Stimulated activated CD4-positive, alpha-beta T cell treated with anti-CD3 and anti-CD28 coated beads, Interleukin-15, amount 100 ng/mL, for 48 hours (primary cell): Measurements from ENCODE around the gene ATXN1L.
"Not testable (repeated sequence)": the region's sequence is repeated elsewhere in the genome, so short reads cannot be mapped to it uniquely, and the experiment has no call there.

ENCODE experiments used
- DNase-seq, 2 donors: peaks; one replicate each; pipeline ENCODE4 v3.0.0-alpha.2; 2020; ENCODE audit warnings: low read depth in 2 of 2

The ATXN1L gene, protein sequence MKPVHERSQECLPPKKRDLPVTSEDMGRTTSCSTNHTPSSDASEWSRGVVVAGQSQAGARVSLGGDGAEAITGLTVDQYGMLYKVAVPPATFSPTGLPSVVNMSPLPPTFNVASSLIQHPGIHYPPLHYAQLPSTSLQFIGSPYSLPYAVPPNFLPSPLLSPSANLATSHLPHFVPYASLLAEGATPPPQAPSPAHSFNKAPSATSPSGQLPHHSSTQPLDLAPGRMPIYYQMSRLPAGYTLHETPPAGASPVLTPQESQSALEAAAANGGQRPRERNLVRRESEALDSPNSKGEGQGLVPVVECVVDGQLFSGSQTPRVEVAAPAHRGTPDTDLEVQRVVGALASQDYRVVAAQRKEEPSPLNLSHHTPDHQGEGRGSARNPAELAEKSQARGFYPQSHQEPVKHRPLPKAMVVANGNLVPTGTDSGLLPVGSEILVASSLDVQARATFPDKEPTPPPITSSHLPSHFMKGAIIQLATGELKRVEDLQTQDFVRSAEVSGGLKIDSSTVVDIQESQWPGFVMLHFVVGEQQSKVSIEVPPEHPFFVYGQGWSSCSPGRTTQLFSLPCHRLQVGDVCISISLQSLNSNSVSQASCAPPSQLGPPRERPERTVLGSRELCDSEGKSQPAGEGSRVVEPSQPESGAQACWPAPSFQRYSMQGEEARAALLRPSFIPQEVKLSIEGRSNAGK

DNA sequence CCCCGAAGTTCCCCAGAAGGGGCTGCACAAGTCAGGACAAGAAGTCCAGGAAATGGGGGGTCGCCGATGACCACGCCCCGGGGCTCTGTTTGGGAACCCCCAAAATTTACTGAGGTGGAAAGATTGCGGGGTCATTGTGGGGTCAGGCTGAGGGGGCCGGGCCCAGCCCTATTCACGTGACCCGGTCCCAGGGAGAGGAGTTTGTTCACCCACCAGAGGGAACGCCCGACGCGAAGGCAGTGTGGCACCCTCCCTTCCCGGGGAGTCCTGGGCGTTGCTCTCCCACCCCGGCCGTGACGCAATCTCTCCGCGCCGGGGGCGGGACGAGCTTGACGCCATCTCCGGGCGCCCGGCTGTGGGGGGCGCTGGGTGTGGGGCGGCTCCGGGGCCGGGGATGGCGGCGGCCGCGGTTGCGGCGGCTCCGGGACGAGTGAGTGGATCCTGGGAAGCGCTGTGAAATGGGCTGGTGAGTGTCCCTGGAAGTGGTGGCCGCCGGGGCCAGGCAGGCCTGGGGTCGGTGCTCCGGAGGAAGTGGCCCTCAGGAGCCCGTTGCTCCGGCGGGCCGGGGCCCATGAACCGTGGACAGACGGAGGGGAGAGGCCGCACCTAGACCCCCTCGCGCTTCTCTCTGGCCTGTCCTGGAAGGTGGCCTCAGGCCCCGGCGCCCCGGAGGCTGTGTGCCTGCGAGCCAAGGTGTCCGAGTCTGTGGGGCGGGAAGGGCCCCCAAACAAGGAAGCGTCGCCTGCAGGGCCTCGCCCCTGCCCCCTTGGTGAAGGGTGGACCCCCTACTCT lies at the start of gene ATXN1L:
Gene ATXN1L (plus strand): TSS at position 338 of the 792 bp plus-strand sequence. CDS start 3,765 bp downstream, outside the sequence.
- peak; percentile 84 to 89 for DNase-seq

DNA sequence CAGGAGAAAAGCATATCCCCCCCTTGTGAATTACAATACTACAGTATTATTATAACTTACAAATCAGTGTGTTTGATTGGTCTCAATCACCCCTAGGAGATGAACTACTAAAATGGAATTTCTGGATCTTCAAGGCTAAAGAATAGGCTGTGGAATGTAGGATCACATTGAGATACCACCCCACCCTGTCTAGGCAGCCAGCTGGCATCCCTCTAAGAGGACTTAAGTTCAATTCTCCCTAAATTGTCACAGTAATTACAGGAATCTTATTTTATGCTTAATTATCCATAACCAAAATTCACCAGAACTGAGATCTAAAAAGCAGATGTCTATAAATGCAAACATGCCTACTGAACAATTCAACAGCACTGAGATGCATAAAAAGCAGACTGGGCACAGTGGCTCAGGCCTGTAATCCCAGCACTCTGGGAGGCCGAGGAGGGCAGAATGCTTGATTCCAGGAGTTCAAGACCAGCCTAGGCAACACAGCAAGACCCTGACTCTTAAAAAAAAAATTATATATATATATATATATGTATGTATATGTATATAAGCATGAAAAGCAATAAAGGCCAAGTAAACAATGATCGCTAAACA lies 49.2 kb upstream of the ATXN1L start:
- no peak for DNase-seq

DNA sequence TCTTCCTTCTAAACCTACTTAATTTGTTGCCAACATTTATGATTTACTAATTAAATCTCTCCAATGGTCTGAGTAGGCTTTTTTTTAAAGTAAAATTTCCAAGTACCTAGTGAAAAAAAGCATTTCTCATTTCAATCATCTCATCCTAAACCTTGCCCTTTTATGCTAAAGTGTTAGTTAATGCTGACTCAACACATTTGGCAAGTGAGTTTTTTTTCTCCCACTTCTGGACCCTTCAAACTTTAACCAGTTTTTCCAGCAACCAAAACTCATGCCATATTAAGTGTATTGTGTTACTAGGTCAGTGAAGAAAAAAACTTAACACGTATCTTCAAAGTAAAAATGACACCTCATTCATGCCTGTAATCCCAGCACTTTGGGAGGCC lies 42.5 kb upstream of the ATXN1L start:
- no peak for DNase-seq

DNA sequence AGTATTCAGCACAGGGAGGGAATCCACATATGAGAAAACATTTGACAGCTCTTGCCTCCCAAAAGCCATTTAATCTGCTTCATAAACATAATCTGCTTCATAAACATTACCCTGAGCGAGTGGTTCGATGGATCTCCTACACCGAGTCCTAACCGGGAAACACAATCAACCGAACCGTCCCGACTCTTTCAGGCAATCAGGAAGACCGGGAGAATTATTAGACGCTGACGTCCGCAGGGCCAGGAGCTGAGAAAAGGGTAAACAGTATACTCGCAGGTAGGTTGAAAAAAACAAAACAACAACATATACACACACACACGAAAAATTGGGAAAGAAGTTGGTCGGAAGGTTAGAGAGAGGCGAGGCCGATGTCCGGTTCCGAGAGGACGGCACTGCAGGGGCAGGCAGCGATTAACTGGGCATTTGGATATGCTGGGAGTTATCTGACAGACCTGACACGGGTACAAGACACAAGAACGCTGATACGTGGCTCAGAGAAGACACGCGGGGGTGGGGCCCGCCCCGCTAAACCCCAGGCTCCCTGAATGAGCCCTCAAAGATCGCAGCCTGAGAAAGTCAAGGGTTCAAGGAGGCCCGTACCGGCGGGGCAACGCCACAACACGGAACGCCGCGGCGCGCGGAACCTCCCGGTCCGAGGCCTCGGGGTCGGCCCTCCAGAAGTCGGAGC lies 37.7 kb upstream of the ATXN1L start:
- DNase-seq, result peak; percentile 33

DNA sequence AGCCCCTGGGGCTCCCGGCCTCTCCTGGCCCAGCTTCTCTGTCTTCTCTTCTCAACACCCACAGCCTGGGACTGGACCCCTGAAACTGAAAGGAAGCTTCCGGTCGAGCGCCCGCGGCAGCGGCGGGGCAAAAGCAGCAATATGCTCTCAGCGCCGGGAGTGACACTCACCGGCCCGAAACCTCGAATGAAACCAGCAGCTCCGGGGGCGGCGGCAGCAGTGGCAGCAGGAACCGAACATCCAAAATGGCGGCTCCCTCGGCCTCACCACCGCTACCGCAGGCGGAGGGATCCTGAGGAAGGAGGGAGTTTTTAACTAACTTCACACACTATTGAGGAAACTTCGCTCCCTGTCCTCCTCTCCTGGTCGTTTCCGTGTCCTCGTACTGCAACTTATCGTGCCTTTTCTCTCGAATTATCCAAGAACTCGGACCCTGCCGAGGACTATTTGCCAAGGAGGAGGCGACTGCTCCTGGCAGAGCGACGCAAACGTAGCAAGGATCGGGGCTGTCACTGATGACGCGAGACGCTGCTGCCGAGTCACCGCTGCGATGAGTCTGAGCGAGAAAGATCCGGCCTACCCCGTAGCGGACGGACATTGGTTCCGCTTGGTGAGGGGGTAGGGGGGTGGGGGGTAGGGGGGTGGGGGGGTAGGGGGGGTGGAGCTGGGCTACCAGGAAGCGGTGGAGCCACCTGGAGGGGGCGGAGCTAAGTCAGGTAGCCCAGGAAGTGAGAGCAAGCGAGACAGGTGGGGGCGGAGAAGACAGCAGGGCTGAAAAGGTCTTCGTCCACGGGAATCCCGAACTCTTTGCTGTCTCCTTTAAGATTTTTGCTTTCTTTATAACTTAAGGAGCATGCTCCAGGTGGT lies 37.0 kb upstream of the ATXN1L start, which contains the start of gene AP1G1:
Gene AP1G1 (minus strand): TSS at position 242 of the 867 bp plus-strand sequence. CDS start 19,355 bp downstream, outside the sequence.
- peak; percentile 85 to 89 for DNase-seq

DNA sequence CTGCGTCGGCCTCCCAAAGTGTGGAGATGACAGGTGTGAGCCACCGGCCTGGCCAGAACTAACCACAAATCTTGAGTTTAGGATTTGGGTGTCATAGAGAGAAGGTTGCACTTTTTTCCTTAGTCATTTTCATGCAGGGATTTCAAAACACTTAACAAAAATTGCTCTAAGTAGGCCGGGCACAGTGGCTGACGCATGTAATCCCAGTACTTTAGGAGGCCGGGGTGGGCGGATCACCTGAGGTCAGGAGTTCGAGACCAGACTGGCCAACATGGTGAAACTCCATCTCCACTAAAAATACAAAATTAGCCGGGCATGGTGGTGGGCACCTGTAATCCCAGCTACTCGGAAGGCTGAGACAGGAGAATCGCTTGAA lies 35.6 kb upstream of the ATXN1L start:
- DNase-seq, result not testable (repeated sequence)

DNA sequence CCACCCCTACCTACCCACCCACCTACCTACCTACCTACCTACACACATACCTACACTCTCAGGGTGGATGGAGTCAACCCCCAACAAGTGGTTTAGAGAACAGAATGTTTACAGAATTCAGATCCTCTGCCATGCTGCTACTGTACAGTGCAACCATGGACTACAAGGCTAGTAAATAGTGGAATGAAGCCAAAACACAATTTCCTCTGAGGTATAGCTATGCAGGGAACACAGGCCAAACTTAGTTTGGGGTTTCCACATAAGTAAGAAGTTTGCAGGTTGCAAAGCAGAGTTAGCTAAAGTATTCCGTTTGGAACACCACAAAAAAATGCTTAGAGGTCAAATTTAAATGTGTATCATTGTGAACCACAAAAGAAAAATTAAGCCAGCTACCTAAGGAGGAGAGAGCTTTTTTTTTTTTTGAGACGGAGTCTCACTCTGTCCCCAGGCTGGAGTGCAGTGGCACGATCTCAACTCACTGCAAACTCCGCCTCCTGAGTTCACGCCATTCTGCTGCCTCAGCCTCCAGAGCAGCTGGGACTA lies 34.4 kb upstream of the ATXN1L start:
- no peak for DNase-seq

DNA sequence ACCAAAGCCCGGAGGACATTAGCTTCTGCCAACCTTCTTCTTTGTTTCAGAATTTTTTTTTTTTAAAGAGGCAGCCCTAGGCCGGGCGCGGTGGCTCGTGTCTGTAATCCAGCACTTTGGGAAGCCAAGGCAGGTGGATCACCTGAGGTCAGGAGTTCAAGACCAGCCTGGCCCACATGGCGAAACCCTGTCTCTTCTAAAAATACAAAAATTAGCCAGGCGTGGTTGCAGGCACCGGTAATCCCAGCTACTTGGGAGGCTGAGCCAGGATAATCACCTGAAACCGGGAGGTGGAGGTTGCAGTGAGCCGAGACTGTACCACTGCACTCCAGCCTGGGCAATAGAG lies 28.6 kb upstream of the ATXN1L start:
- not testable (repeated sequence) for DNase-seq

DNA sequence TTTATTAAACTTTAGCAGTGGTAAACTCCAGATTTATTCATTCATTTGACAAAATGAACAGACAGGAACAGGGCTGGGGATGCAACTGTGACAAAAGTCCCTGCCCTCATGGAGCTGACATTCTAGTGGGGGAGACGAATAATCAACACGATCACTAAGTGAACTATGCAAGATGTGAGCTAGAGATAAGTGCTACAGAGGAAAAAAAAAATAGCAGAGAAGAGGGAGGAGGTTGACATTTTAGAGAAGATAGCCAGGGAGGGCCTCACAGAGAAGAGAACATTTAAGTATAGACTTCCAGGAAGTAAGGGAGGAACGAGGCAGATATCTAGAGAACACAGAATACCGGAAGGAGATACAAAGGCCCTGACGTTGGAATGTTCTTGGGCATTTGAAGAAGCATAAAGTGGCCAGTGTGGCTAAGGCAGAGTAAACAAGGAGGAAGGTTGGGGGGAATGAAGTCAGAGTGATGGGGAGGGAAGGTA lies 19.2 kb upstream of the ATXN1L start:
- DNase-seq, result no peak

DNA sequence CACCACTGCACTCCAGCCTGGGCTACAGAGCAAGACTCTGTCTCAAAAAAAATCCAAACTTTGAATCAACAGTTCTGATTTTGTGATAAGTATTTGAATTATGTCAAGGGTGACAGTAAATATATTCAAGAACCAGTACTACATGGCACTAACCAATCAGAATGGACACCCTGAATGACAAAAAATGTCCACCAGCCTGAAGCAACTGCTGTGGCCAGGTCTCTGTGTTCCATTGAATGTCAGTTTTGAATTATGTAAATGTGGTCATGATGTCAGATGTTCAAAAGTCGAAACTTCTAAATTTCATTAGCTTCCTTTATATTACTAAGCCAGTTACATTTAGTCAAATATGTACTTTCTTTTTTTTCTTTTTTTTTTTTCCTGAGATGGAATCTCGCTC lies 15.4 kb upstream of the ATXN1L start:
- DNase-seq, result no peak

DNA sequence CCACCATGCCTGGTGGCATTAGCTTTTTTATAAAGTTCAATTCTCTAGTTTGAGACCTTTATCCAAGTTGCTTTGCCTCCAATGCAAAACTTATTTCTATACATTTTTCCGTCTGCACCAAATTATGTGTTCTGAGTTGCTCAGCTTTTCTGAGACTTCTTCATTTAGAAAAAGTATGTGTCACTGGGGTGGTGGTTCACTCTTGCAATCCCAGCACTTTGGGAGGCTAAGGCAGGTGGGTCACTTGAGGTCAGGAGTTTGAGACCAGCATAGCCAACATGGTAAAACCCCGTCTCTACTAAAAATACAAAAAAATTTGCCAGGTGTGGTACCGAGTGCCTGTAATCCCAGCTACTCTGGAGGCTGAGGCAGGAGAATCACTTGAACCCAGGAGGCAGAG lies 14.1 kb upstream of the ATXN1L start:
- not testable (repeated sequence) for DNase-seq

DNA sequence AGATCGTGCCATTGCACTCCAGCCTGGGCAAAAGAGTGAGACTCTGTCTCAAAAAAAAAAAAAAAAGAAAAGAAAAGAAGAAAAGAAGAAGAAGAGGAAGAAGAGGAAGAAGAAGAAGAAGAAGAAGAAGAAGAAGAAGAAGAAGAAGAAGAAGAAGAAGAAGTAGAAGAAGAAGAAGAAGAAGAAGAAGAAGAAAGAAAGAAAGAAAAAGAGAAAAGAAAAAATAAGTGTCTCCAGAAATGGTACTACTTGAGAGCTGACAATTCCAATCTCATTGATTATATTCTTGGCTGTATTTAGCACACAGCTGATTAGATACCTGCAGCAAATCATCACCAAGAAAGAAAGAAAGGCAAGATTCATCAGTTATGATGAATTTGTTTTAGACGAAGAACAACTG lies 13.7 kb upstream of the ATXN1L start:
- DNase-seq, result not testable (repeated sequence)

DNA sequence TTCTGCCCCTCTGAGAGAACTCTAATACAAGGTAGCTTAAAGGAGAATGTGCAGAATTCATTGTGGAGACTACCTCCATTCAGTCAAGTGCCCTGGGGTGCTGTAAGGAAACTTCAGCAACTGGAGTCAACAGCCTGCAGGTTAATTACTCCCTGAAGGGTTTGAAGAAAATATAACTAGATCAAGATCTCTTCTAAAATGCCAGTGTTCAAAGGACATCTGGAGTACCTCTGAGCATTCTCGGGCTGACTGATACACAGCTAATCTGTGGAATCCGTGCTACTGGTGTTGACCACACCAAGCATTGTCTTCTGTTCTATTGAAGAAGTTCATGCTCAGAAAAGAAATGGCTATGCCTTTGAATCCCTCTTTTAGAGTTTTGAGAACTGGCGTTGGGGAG lies 11.5 kb upstream of the ATXN1L start:
- no peak for DNase-seq

DNA sequence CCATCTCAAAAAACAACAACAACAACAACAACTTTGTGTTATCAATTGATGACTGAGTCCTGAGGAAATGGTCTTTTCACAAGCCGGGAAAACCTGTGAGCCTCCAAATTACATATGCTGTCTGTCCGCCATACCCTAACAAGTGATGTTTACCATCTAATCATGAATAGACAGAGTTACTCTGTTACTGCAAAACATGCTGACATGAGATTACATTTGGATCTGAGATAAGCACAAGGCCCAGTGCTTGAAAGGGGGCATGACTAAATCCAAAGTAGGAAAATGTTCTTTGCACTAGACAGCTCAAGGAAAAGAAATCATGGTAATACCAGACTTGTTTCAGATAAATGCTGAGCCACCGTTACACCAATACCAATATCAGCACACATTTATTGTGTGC lies 8.6 kb upstream of the ATXN1L start:
- DNase-seq, result no peak

DNA sequence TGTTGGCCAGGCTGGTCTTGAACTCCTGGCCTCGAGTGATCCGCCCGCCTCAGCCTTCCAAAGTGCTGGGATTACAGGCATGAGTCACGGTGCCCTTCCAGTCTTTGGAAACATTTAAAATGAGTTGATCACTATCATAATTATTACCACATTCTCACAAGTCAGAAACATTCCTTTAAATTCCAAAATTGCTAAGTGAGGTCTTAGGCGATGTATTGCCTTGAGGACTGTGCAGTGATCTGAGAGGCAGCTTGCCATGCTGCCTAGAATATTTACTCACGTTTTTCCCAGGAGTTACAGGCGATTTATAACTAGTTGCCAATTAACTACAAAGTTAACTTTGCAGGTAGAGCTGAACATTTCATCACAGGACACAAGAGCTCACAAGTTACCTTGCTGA lies 5.7 kb upstream of the ATXN1L start:
- DNase-seq, result no peak

DNA sequence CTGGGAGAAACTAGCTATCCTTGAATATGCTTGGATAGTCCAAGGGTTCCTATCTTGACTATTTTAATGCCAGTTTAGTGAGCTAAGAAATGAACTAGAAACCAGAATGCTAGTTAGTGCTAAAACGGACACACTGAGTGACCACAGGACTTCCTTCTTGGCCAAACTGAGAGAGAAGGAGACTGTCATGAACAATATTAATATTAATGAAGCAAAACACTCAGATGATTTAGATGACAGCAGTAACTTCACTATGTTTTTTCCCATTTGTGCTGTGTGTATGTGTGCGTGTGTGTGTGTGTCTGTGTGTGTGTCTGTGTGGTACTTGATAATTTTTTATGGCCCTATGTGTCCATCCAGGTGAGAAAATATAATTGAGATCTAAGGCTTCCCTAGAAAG lies 2.2 kb upstream of the ATXN1L start:
- DNase-seq, result no peak

DNA sequence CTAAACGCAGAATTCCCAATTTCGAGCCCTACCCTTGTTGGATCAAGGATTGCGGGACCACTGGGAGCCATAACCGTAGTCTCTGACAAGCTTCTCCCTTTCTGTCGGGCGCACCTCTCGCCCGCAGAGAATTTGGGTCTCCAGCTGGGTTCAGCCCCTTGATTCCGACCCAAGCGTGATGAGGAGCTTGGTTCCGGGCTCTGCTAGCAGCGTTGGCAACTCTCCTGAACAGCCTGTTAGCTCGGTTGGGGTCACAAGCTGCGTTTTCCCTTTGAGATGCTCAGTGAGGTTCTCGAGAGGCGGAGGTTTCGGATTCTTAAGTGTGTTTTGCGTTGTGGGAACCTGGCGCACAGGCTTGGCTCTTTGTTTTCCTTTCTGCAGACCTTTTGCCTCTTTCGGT lies 655 bp downstream of the ATXN1L start:
- DNase-seq, result no peak

DNA sequence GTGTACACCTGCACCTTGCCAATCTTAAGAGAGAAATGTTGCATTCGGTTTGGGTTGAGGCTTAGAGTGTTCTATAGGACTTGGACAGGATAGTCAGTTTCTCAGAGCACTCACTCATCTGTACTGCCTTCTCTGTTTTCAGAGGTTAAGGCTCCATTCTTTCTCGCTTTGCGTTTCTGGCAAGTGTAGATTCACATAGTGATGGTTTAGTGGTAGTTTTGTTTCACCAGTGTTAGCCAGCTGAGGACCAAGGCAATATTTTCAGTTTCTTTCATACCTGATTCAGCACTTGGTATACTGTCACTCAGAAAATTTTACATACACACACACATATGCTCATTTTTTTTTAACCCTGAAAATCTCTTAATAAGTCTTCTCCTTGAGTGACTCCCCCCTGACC lies 1.3 kb downstream of the ATXN1L start:
- no peak for DNase-seq

DNA sequence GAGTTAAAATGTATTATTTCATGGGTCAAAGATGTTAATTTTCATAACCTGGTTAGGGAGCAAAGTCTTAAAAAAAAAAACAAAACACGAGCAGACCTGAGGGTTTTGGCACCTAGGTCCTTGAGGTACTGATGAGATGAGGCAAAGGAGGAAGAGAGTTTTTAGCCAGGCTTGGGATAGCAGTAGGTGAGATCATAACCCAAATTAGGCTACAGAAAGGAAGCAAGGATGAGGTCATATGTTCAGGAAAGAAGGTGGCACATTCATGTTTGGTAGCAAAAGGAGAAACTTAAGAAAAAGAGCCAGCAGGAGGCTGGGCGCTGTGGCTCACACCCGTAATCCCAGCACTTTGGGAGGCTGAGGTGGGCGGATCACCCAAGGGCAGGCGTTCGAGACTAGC lies 2.8 kb downstream of the ATXN1L start:
- DNase-seq, result no peak

DNA sequence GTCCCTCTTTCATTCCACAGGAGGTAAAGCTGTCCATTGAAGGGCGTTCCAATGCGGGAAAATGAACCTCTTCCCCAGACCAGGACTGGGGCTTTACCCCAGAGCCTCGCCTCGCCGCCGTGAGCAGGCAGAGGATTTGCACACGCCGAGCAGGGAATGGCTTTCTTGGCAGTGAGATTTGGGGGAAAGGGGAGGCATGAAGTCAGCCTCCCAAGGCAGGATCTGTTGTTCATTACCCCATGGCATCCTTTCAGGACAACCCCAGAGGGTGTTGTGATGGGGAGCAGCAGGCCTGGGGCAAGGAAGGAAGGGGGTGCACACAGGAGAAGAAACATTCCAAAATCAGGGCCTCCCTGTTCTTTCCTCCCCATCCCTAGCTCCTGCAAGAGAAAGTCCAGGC lies 6.0 kb downstream of the ATXN1L start:
- DNase-seq, result no peak
